Omental fat pad (tissue), 4 donors: ENCODE data around the gene CCDC88C. TPM values are rescaled to one million over a fixed set of nuclear protein-coding genes. Genes with fewer than 3 reads are reported as not detected.

Source experiments
- ATAC-seq: fragments of 150-250 bp; one replicate; pipeline ENCODE4 v1.9.1; 2016; ENCODE audit warnings: mild to moderate bottlenecking, moderate library complexity; ENCODE audit not compliant: low FRiP score
- DNase-seq: peaks from one replicate; pipeline ENCODE4 v3.0.0-alpha.2; 2019; ENCODE audit warnings: low spot score
- CTCF ChIP-seq, 3 donors: fragments of 450-650 bp; IDR thresholded peaks; one replicate each; pipeline ENCODE4 v1.5.1; 2016 to 2017; ENCODE audit warnings: antibody characterized with exemption in 3 of 3, mild to moderate bottlenecking in 3 of 3, moderate library complexity in 2 of 3
- total RNA-seq, 4 donors: library from RNA; depleted of rRNA; stranded (reverse); fragments of >200 nt; gene quantifications; one replicate each; pipeline ENCODE4 v1.1.0, GENCODE V29; 2016

The CCDC88C gene
- total RNA-seq, 4 donors from 2014 or later = 4.5 to 36.6 (median 9.4) TPM

GRCh38 chr14:91354221-91354916 lies 63.3 kb downstream of the CCDC88C start:
- DNase-seq (no peak), ATAC-seq (no peak)
- TF ChIP-seq CTCF (IDR thresholded peaks at IDR 0.05) = no peak

GRCh38 chr14:91352728-91353692 lies 64.6 kb downstream of the CCDC88C start:
- TF ChIP-seq CTCF (IDR thresholded peaks at IDR 0.05) = no peak
- ATAC-seq = no peak
- DNase-seq = no peak

- DNase-seq = no peak
- TF ChIP-seq CTCF (IDR thresholded peaks at IDR 0.05) = no peak
- ATAC-seq = no peak
Observed at GRCh38 chr14:91352053-91352452, 65.6 kb downstream of the CCDC88C start.

GRCh38 chr14:91351512-91351862 lies 66.1 kb downstream of the CCDC88C start:
- TF ChIP-seq CTCF (IDR thresholded peaks at IDR 0.05) = no peak
- DNase-seq (no peak), ATAC-seq (no peak)

GRCh38 chr14:91350813-91351511 lies 66.7 kb downstream of the CCDC88C start:
- TF ChIP-seq CTCF (IDR thresholded peaks at IDR 0.05) = no peak
- DNase-seq (no peak), ATAC-seq (no peak)

GRCh38 chr14:91350483-91350812 lies 67.2 kb downstream of the CCDC88C start:
- no peak for TF ChIP-seq CTCF (IDR thresholded peaks at IDR 0.05)
- DNase-seq = no peak
- no peak for ATAC-seq
